Stomach (tissue), 9 donors: ENCODE results near the gene SNX27. TPM values are rescaled to one million over a fixed set of nuclear protein-coding genes. Genes with fewer than 3 reads are reported as not detected.

Experiments used
- DNase-seq, 2 donors: peaks; one replicate each; pipeline versions ENCODE4 v3.0.0 to v3.0.0-alpha.2; 2013 to 2019
- H3K27ac ChIP-seq, 5 donors: fragments of 200-600 bp in 4 of 5; sonication (generic) in 4 of 5; one replicate each; pipeline ENCODE4 v1.5.1; 2013 to 2019; ENCODE audit warnings: mild to moderate bottlenecking in 1 of 5, moderate library complexity in 1 of 5
- H3K27me3 ChIP-seq, 3 donors: fragments of 200-600 bp; sonication (generic); one replicate each; pipeline ENCODE4 v1.5.1; 2017 to 2019; ENCODE audit warnings: mixed run types in 1 of 3
- H3K36me3 ChIP-seq, 4 donors: fragments of 200-600 bp; sonication (generic); 1 replicate in 3 of 4; 2 replicates in 1 of 4; pipeline ENCODE4 v1.5.1; 2016 to 2019
- H3K4me1 ChIP-seq, 4 donors: fragments of 200-600 bp; sonication (generic); one replicate each; pipeline ENCODE4 v1.5.1; 2016 to 2019
- H3K4me3 ChIP-seq, 4 donors: fragments of 200-600 bp; sonication (generic) in 3 of 4; one replicate each; pipeline ENCODE4 v1.5.1; 2016 to 2019; ENCODE audit warnings: mild to moderate bottlenecking in 1 of 4
- H3K9me3 ChIP-seq, 4 donors: fragments of 200-600 bp; sonication (generic); one replicate each; pipeline ENCODE4 v1.5.1; 2016 to 2019
- CTCF ChIP-seq, 7 experiments: fragments of 450-650 bp in 4 of 7; fragments of 200-600 bp in 3 of 7; sonication (generic) in 3 of 7; IDR thresholded peaks; one replicate each; pipeline ENCODE4 v1.5.1; 2016 to 2019; ENCODE audit warnings: antibody characterized with exemption in 7 of 7, control low read depth in 2 of 7, mild to moderate bottlenecking in 1 of 7
- EP300 ChIP-seq: sonication (generic); formaldehyde crosslinking; IDR thresholded peaks from one replicate; pipeline ENCODE4 v1.6.1; 2017; ENCODE audit warnings: antibody characterized with exemption
- POLR2A ChIP-seq, 4 donors: fragments of 450-650 bp; IDR thresholded peaks; one replicate each; pipeline ENCODE4 v1.6.1; 2016; ENCODE audit warnings: antibody characterized with exemption in 4 of 4, control low read depth in 2 of 4, mild to moderate bottlenecking in 1 of 4, moderate library complexity in 1 of 4
- POLR2AphosphoS5 ChIP-seq, 3 donors: sonication (generic); formaldehyde crosslinking; IDR thresholded peaks; one replicate each; pipeline ENCODE4 v1.6.1; 2016; ENCODE audit warnings: antibody characterized with exemption in 3 of 3
- WGBS, 5 donors: extraction: QIAGEN DNeasy Blood & Tissue Kit in 3 of 5; methylation state at CpG; one replicate each; pipeline versions ENCODE4 v1.1.5 to v1.1.7; 2013 to 2018; 5-methylcytosine and 5-hydroxymethylcytosine counted together
- intact Hi-C: fragments of 100-400 bp; cut with DNase I; formaldehyde crosslinking; loops from one replicate; pipeline ENCODE4 v1.15.1; 2023; ENCODE audit warnings: low total_unique reads
- polyA plus RNA-seq, 3 donors: library from polyadenylated mRNA; stranded (reverse); fragments of 200-250 nt; gene quantifications; one replicate each; pipeline ENCODE4 v1.2.3, GENCODE V29; 2013
- total RNA-seq, 5 donors: library from RNA; depleted of rRNA; stranded (reverse); fragments of >200 nt; gene quantifications; one replicate each; pipeline versions ENCODE4 v1.1.0 to v1.2.3, GENCODE V29; 2014 to 2016
- donor health status: healthy with polysubstance abuse.
- donor health status: Bipolar disorder and iron deficiency.
- donor health status: healthy.

Gene SNX27
- total and polyA plus RNA-seq, 8 donors: 4.3 to 82.3 (median 17.7) TPM

GRCh38 chr1:151583796-151584195 is 28.1 kb upstream of the SNX27 start:
- WGBS, 5 donors: 54 to 75% (median 66%) methylated on average over 2 of the region's 2 CpGs

GRCh38 chr1:151584278-151584677 is 27.6 kb upstream of the SNX27 start:
- Histone ChIP-seq H3K27me3 (no peaks in the 10 kb centered on the region), H3K4me3 (no peak overlapping the region), H3K36me3 (peaks cover 22 to 45% (median 37%) of the 10 kb centered on the region in 4 donors), H3K9me3 (no peaks in the 10 kb centered on the region), H3K4me1 (peaks cover 0 to 20% (median 8%) of the 10 kb centered on the region in 4 donors), H3K27ac (peak overlapping the region in 3 of 5 donors; percentile 5 to 39 (median 36))
- intact Hi-C loops: no loop called here
- no peak for TF ChIP-seq POLR2A (IDR thresholded peaks at IDR 0.05)
- no peak for TF ChIP-seq EP300
- TF ChIP-seq CTCF (IDR thresholded peaks at IDR 0.05): no peak
- TF ChIP-seq POLR2AphosphoS5 (IDR thresholded peaks at IDR 0.05): no peak
- peak in 1 of 2 donors; percentile 35 for DNase-seq
- WGBS, 5 donors: 51 to 63% (median 61%) methylated on average over 6 of the region's 6 CpGs

More at GRCh38 chr1:151583796-151584195, 28.1 kb upstream of the SNX27 start:
- H3K27me3 ChIP-seq: no peaks in the 10 kb centered on the region
- H3K4me1 ChIP-seq: peaks cover 0 to 20% (median 8%) of the 10 kb centered on the region in 4 donors
- intact Hi-C loops: no loop called here
- H3K27ac ChIP-seq: peak overlapping the region in 2 of 5 donors; percentile 5 to 26
- TF ChIP-seq EP300: no peak
- no peak for TF ChIP-seq POLR2AphosphoS5 (IDR thresholded peaks at IDR 0.05)
- no peak for TF ChIP-seq POLR2A (IDR thresholded peaks at IDR 0.05)
- TF ChIP-seq CTCF (IDR thresholded peaks at IDR 0.05): no peak
- peaks cover 24 to 50% (median 42%) of the 10 kb centered on the region in 4 donors for H3K36me3 ChIP-seq
- no peak overlapping the region for H3K4me3 ChIP-seq
- DNase-seq: no peak
- H3K9me3 ChIP-seq: no peaks in the 10 kb centered on the region

- H3K27me3 ChIP-seq: no peaks in the 10 kb centered on the region
- H3K27ac ChIP-seq: peak overlapping the region in 3 of 5 donors; percentile 36 to 58 (median 39)
- no peaks in the 10 kb centered on the region for H3K9me3 ChIP-seq
- no peak for DNase-seq
- peaks cover 0 to 20% (median 8%) of the 10 kb centered on the region in 4 donors for H3K4me1 ChIP-seq
- TF ChIP-seq POLR2AphosphoS5 (IDR thresholded peaks at IDR 0.05): no peak
- TF ChIP-seq EP300: no peak
- no peak for TF ChIP-seq POLR2A (IDR thresholded peaks at IDR 0.05)
- TF ChIP-seq CTCF (IDR thresholded peaks at IDR 0.05): no peak
- H3K36me3 ChIP-seq: peaks cover 17 to 40% (median 32%) of the 10 kb centered on the region in 4 donors
- intact Hi-C loops: no loop called here
- 70 to 86% (median 77%) methylated on average over 7 of the region's 7 CpGs for WGBS, 5 donors
- H3K4me3 ChIP-seq: no peak overlapping the region
Measured at GRCh38 chr1:151584780-151585179, 27.1 kb upstream of the SNX27 start.

GRCh38 chr1:151585622-151586021 is 26.2 kb upstream of the SNX27 start:
- peaks cover 15 to 32% (median 24%) of the 10 kb centered on the region in 4 donors for H3K36me3 ChIP-seq
- intact Hi-C loops: no loop called here
- peak overlapping the region in 4 of 5 donors; percentile 36 to 58 (median 47) for H3K27ac ChIP-seq
- H3K4me3 ChIP-seq: no peak overlapping the region
- H3K9me3 ChIP-seq: no peaks in the 10 kb centered on the region
- H3K27me3 ChIP-seq: no peaks in the 10 kb centered on the region
- TF ChIP-seq CTCF (IDR thresholded peaks at IDR 0.05): no peak
- TF ChIP-seq POLR2A (IDR thresholded peaks at IDR 0.05): no peak
- no peak for TF ChIP-seq EP300
- peak in 1 of 3 donors; percentile 20 for TF ChIP-seq POLR2AphosphoS5 (IDR thresholded peaks at IDR 0.05)
- WGBS, 5 donors: 0 to 30% (median 25%) methylated on average over 1 of the region's 1 CpG
- peak in 1 of 2 donors; percentile 83 for DNase-seq
- H3K4me1 ChIP-seq: peaks cover 0 to 20% (median 8%) of the 10 kb centered on the region in 4 donors
